ENCODE measurements around the gene SH3RF1. TPM values are rescaled to one million over a fixed set of nuclear protein-coding genes. Genes with fewer than 3 reads are reported as not detected.

SH3RF1 gene
- total and polyA plus RNA-seq, 4 donors: 1.8 to 7.9 (median 3.5) TPM

GRCh38 chr4:169234137-169234855 lies 36.5 kb downstream of the SH3RF1 start:
- Histone ChIP-seq H3K27me3 (ENCODE audit: control insufficient read depth in 4 of 4, insufficient read depth in 4 of 4, low read length in 3 of 4) (no peaks in the 10 kb centered on the region), H3K4me1 (ENCODE audit: control insufficient read depth in 4 of 4, insufficient read depth in 4 of 4, low read length in 3 of 4) (peaks cover 4 to 22% (median 6%) of the 10 kb centered on the region in 4 donors), H3K9me3 (ENCODE audit: control insufficient read depth in 4 of 4, low read length in 3 of 4) (no peaks in the 10 kb centered on the region), H3K9ac (ENCODE audit: low read depth in 1 of 2, low read length in 2 of 2) (no peak overlapping the region), H3K27ac (ENCODE audit: low read depth in 1 of 2, low read length in 2 of 2) (no peak overlapping the region), H3K4me3 (ENCODE audit: low read depth in 1 of 3, low read length in 3 of 3) (no peak overlapping the region), H3K36me3 (ENCODE audit: control insufficient read depth in 4 of 4, insufficient read depth in 3 of 4, low read depth in 1 of 4, low read length in 3 of 4) (no peaks in the 10 kb centered on the region)
- no peak for DNase-seq (ENCODE audit: low spot score)
- WGBS: 89% methylated on average over 7 of the region's 7 CpGs
- no peak for TF ChIP-seq EGR1 (IDR thresholded peaks at IDR 0.05; ENCODE audit: low read depth in 2 of 2)
- TF ChIP-seq NR2F2 (IDR thresholded peaks at IDR 0.05): no peak
- TF ChIP-seq SP1 (IDR thresholded peaks at IDR 0.05): no peak
- no peak for TF ChIP-seq HNF4A (conservative IDR thresholded peaks at IDR 0.05)
- no peak for TF ChIP-seq FOXA2 (IDR thresholded peaks at IDR 0.05)
- no peak for TF ChIP-seq CTCF (IDR thresholded peaks at IDR 0.05; ENCODE audit: low read depth, low read length, missing input control)

GRCh38 chr4:169233691-169234090 lies 37.1 kb downstream of the SH3RF1 start:
- Histone ChIP-seq H3K36me3 (ENCODE audit: control insufficient read depth in 4 of 4, insufficient read depth in 3 of 4, low read depth in 1 of 4, low read length in 3 of 4) (no peaks in the 10 kb centered on the region), H3K4me3 (ENCODE audit: low read depth in 1 of 3, low read length in 3 of 3) (no peak overlapping the region), H3K9me3 (ENCODE audit: control insufficient read depth in 4 of 4, low read length in 3 of 4) (no peaks in the 10 kb centered on the region), H3K4me1 (ENCODE audit: control insufficient read depth in 4 of 4, insufficient read depth in 4 of 4, low read length in 3 of 4) (peaks cover 4 to 22% (median 6%) of the 10 kb centered on the region in 4 donors), H3K9ac (ENCODE audit: low read depth in 1 of 2, low read length in 2 of 2) (no peak overlapping the region), H3K27ac (ENCODE audit: low read depth in 1 of 2, low read length in 2 of 2) (no peak overlapping the region), H3K27me3 (ENCODE audit: control insufficient read depth in 4 of 4, insufficient read depth in 4 of 4, low read length in 3 of 4) (no peaks in the 10 kb centered on the region)
- DNase-seq (ENCODE audit: low spot score): no peak
- TF ChIP-seq HNF4G (IDR thresholded peaks at IDR 0.05): no peak
- no peak for TF ChIP-seq GABPA (IDR thresholded peaks at IDR 0.05 in 1 of 2, conservative IDR thresholded peaks at IDR 0.05 in 1 of 2)
- TF ChIP-seq HNF4A (conservative IDR thresholded peaks at IDR 0.05): no peak
- no peak for TF ChIP-seq REST (IDR thresholded peaks at IDR 0.05)
- TF ChIP-seq RXRA (IDR thresholded peaks at IDR 0.05): no peak
- no peak for TF ChIP-seq YY1 (IDR thresholded peaks at IDR 0.05)
- no peak for TF ChIP-seq SP1 (IDR thresholded peaks at IDR 0.05)
- no peak for TF ChIP-seq MAX (IDR thresholded peaks at IDR 0.05)
- TF ChIP-seq FOXA2 (IDR thresholded peaks at IDR 0.05): no peak
- TF ChIP-seq RAD21 (IDR thresholded peaks at IDR 0.05): no peak
- TF ChIP-seq NR2F2 (IDR thresholded peaks at IDR 0.05): no peak
- no peak for TF ChIP-seq EGR1 (IDR thresholded peaks at IDR 0.05; ENCODE audit: low read depth in 2 of 2)
- TF ChIP-seq JUND (IDR thresholded peaks at IDR 0.05): no peak
- no peak for TF ChIP-seq TAF1 (conservative IDR thresholded peaks at IDR 0.05)
- no peak for TF ChIP-seq ZBTB33 (IDR thresholded peaks at IDR 0.05)
- no peak for TF ChIP-seq FOXA1 (IDR thresholded peaks at IDR 0.05)
- WGBS: 86% methylated on average over 4 of the region's 4 CpGs

Measured in liver (tissue), 9 donors.